Measurements from ENCODE around the gene LIPE.

Gene LIPE

GRCh38 chr19:42407816-42408175 lies 19.4 kb downstream of the LIPE start:
- Histone ChIP-seq H3K36me3 (ENCODE audit: insufficient read depth, low read length) (peaks cover 57% of the 10 kb centered on the region), H3K27ac (ENCODE audit: low read depth, low read length, poor library complexity, severe bottlenecking) (no peak overlapping the region), H3K27me3 (ENCODE audit: insufficient read depth, low read length) (no peaks in the 10 kb centered on the region), H3K9ac (ENCODE audit: low read length) (no peak overlapping the region), H3K9me3 (ENCODE audit: low read length) (no peaks in the 10 kb centered on the region), H3F3A (ENCODE audit: insufficient read depth, low read length) (no peaks in the 10 kb centered on the region), H3K79me2 (ENCODE audit: insufficient read depth, low read length) (no peaks in the 10 kb centered on the region), H3K9me2 (ENCODE audit: low read depth, low read length) (no peaks in the 10 kb centered on the region), H3K4me3 (ENCODE audit: low read depth, low read length, poor library complexity, severe bottlenecking) (no peak overlapping the region), H2AFZ (ENCODE audit: low read length) (no peak overlapping the region), H3K4me1 (ENCODE audit: insufficient read depth, low read length, severe bottlenecking) (no peaks in the 10 kb centered on the region), H3K4me2 (ENCODE audit: low read length) (no peak overlapping the region), H4K20me1 (ENCODE audit: insufficient read depth, low read length) (no peaks in the 10 kb centered on the region)
- no peak for TF ChIP-seq CTCF (IDR thresholded peaks at IDR 0.05; ENCODE audit: low read length)
- no peak for TF ChIP-seq EZH2 (IDR thresholded peaks at IDR 0.05; ENCODE audit: borderline replicate concordance, low read length)

GRCh38 chr19:42407085-42407815 lies 19.9 kb downstream of the LIPE start:
- Histone ChIP-seq H3K4me2 (ENCODE audit: low read length) (no peak overlapping the region), H3K27me3 (ENCODE audit: insufficient read depth, low read length) (no peaks in the 10 kb centered on the region), H3K9ac (ENCODE audit: low read length) (no peak overlapping the region), H2AFZ (ENCODE audit: low read length) (no peak overlapping the region), H3K79me2 (ENCODE audit: insufficient read depth, low read length) (no peaks in the 10 kb centered on the region), H3K36me3 (ENCODE audit: insufficient read depth, low read length) (peaks cover 61% of the 10 kb centered on the region), H3K27ac (ENCODE audit: low read depth, low read length, poor library complexity, severe bottlenecking) (no peak overlapping the region), H4K20me1 (ENCODE audit: insufficient read depth, low read length) (no peaks in the 10 kb centered on the region), H3K4me3 (ENCODE audit: low read depth, low read length, poor library complexity, severe bottlenecking) (no peak overlapping the region), H3F3A (ENCODE audit: insufficient read depth, low read length) (no peaks in the 10 kb centered on the region), H3K9me2 (ENCODE audit: low read depth, low read length) (no peaks in the 10 kb centered on the region), H3K4me1 (ENCODE audit: insufficient read depth, low read length, severe bottlenecking) (peaks cover 1% of the 10 kb centered on the region), H3K9me3 (ENCODE audit: low read length) (no peaks in the 10 kb centered on the region)
- TF ChIP-seq EZH2 (IDR thresholded peaks at IDR 0.05; ENCODE audit: borderline replicate concordance, low read length) (no peak), CTCF (IDR thresholded peaks at IDR 0.05; ENCODE audit: low read length) (no peak)

GRCh38 chr19:42406111-42406510 lies 21.1 kb downstream of the LIPE start:
- Histone ChIP-seq H3K9ac (ENCODE audit: low read length) (no peak overlapping the region), H3K4me3 (ENCODE audit: low read depth, low read length, poor library complexity, severe bottlenecking) (no peak overlapping the region), H3K27ac (ENCODE audit: low read depth, low read length, poor library complexity, severe bottlenecking) (no peak overlapping the region), H3K9me3 (ENCODE audit: low read length) (no peaks in the 10 kb centered on the region), H3K4me1 (ENCODE audit: insufficient read depth, low read length, severe bottlenecking) (peaks cover 8% of the 10 kb centered on the region), H3K4me2 (ENCODE audit: low read length) (no peak overlapping the region), H3K36me3 (ENCODE audit: insufficient read depth, low read length) (peaks cover 61% of the 10 kb centered on the region), H3K79me2 (ENCODE audit: insufficient read depth, low read length) (no peaks in the 10 kb centered on the region), H3K9me2 (ENCODE audit: low read depth, low read length) (no peaks in the 10 kb centered on the region), H4K20me1 (ENCODE audit: insufficient read depth, low read length) (no peaks in the 10 kb centered on the region), H3F3A (ENCODE audit: insufficient read depth, low read length) (no peaks in the 10 kb centered on the region), H3K27me3 (ENCODE audit: insufficient read depth, low read length) (no peaks in the 10 kb centered on the region), H2AFZ (ENCODE audit: low read length) (no peak overlapping the region)
- TF ChIP-seq EZH2 (IDR thresholded peaks at IDR 0.05; ENCODE audit: borderline replicate concordance, low read length) (no peak), CTCF (IDR thresholded peaks at IDR 0.05; ENCODE audit: low read length) (no peak)

All from OCI-LY1 (cell line).